EL (cell line): ENCODE results near the gene PTRHD1.

Source experiments
- DNase-seq: peaks from one replicate; pipeline ENCODE4 v3.0.0-alpha.2; 2016

Gene PTRHD1

DNA sequence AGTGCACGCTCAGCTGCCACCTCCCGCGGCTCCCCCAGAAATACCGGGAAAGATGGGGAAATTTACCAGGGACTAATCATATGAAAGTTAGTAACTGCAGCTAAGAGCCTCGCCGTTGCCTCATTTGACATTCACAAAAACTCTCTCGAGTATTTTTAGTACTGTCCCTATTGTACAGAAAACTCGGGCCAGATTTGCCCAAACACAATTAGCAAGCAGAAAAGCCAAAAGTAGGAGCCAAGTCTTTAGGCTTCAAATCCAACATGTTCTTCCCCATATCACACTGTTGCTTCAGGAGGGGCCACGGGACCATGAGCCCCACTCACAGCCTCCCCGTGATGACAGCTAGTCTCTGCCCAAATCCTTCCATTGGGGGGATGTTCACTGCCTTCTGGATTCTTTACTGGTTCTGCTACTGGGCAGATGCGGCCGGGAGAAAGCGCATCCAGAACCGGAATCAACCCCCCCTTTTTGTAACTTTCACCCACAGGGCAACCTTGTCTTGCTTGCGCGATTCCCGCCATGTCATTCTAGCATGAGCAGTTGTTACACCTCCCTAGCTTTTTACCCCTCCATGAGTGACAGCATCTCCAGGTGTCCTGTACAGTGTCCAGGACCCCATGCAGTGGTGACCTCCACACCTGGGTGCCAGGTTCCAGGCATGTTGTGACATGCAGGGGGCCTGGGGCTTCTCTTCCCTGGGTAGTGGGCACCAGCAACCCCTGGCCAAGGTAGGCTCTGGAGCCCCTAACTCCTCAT is 35.2 kb upstream of the PTRHD1 start:
- no peak for DNase-seq

DNA sequence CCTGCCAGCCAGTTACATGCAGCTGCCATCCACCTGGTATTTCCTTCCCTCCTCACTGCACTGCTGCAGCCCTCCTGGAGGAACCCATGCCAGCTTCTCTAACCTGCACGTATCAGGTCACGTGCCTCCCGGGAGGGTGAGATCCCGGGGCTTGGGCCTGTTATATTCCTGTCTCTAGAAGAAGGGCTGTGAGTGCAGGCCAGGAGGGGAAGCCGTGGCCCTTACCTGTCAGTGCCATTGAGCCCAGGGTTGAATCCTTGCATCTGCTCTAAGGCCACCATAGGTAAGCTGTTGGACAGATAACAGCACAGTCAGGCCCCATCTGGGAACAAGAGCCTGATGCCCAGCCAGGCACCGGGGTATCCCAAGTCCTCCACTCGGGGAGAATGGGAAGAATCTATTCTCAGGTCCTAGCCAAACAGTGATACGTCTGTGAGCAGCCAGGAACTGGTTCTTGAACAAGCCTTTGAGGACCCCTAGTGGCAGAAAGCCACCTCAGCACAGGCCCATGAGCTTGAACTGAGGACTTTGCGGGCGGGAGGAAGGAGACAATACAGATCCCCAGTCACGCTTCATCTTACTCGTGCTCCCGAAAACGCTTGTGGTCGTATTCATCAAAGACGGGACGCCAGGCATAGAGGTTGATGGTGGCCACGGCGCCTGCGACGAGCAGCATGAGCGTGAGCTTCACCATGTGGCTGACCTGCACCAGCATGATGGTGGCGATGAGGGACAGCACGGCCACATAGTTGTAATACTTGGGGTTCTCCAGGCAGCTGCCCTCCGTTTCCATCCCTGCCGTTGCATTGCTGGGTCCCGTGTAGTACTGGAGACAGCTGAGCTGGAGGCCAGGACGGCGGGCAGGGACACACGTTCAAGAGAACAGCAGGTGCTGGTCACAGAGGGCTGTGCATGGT is 34.4 kb upstream of the PTRHD1 start:
- DNase-seq = peak; percentile 84

DNA sequence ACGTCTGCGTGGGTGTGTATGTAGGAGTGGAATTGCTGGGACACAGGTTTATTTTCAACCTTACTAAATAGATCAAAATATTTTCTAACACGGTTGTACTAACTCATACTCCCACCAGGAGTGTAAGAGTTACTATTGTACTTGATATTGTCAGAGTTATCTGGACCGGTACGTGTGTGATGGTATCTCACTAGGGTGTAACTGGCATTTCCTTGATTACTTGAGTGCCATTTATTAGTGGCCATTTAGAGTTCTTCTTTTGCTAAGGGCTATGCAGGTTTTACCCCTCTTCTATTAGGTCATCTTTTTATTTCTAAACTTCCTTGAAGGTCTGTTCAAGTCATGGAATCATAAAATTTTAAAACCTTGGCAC is 33.6 kb upstream of the PTRHD1 start:
- no peak for DNase-seq

- DNase-seq = peak; percentile 42
Observed at GRCh38 chr2:24825883-24826772, 32.9 kb upstream of the PTRHD1 start.

GRCh38 chr2:24824966-24825882 is 32.0 kb upstream of the PTRHD1 start:
- no peak for DNase-seq

GRCh38 chr2:24824071-24824588 is 30.9 kb upstream of the PTRHD1 start:
- no peak for DNase-seq

- DNase-seq = no peak
Observed at GRCh38 chr2:24822049-24822706, 29.0 kb upstream of the PTRHD1 start.

GRCh38 chr2:24821433-24821891 is 28.3 kb upstream of the PTRHD1 start:
- no peak for DNase-seq

GRCh38 chr2:24820598-24821432 is 27.6 kb upstream of the PTRHD1 start:
- DNase-seq = no peak

- no peak for DNase-seq
Observed at GRCh38 chr2:24820175-24820513, 27.0 kb upstream of the PTRHD1 start.

- DNase-seq = no peak
Observed at GRCh38 chr2:24819442-24820174, 26.4 kb upstream of the PTRHD1 start.

GRCh38 chr2:24818721-24819167 is 25.6 kb upstream of the PTRHD1 start:
- peak; percentile 37 for DNase-seq

GRCh38 chr2:24816884-24817283 is 23.7 kb upstream of the PTRHD1 start:
- peak; percentile 86 for DNase-seq

GRCh38 chr2:24816404-24816803 is 23.2 kb upstream of the PTRHD1 start:
- no peak for DNase-seq

- no peak for DNase-seq
Observed at GRCh38 chr2:24815171-24815570, 22.0 kb upstream of the PTRHD1 start.

DNA sequence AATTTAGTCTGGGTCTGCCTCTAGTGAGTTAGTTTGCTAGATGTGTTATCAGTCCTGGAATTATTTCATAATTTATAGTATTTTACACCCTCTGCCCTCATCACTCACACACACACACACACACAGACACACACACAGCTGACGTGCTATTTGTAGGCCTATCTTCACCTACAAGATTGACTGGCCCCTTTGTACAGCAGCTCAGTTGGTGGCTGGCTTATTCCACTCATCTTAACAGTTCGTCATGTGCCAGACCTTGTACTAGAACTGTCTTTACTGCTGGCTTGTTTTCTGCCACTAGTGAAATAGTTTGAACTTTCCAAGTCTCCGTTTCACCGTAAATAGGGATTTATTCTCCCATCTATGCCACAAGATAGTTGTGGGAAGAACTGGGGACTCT is 21.3 kb upstream of the PTRHD1 start:
- DNase-seq = no peak

GRCh38 chr2:24813691-24814137 is 20.5 kb upstream of the PTRHD1 start:
- DNase-seq = no peak

GRCh38 chr2:24809316-24810007 is 16.3 kb upstream of the PTRHD1 start:
- peak; percentile 44 for DNase-seq

GRCh38 chr2:24806661-24807036 is 13.5 kb upstream of the PTRHD1 start:
- no peak for DNase-seq
